Lower leg skin (tissue), 3 donors: ENCODE results near the gene KRT83.

Experiments
- CTCF ChIP-seq, 3 donors: fragments of 450-650 bp; IDR thresholded peaks; one replicate each; pipeline ENCODE4 v1.5.1; 2016; ENCODE audit warnings: antibody characterized with exemption in 3 of 3, mild to moderate bottlenecking in 3 of 3, moderate library complexity in 2 of 3
- POLR2A ChIP-seq, 2 donors: fragments of 450-650 bp; IDR thresholded peaks; one replicate each; pipeline ENCODE4 v1.6.1; 2016 to 2017; ENCODE audit warnings: antibody characterized with exemption in 2 of 2, mild to moderate bottlenecking in 1 of 2, moderate library complexity in 1 of 2

- no peak for TF ChIP-seq CTCF (IDR thresholded peaks at IDR 0.05)
- no peak for TF ChIP-seq POLR2A (IDR thresholded peaks at IDR 0.05)
Measured at GRCh38 chr12:52367876-52368275, 46.7 kb upstream of the KRT83 start.
